IPS-18c (cell line): ENCODE data around the gene PKD1L1.

ENCODE experiments used
- H3K4me3 ChIP-seq: 2 replicates; pipeline ENCODE4 v1.7.0; 2013; ENCODE audit warnings: low read depth, mild to moderate bottlenecking, low read length, moderate library complexity; ENCODE audit not compliant: insufficient read depth
- H3K9me3 ChIP-seq: one replicate; pipeline ENCODE4 v1.6.1; 2013; ENCODE audit warnings: mild to moderate bottlenecking, low read length, moderate library complexity; ENCODE audit not compliant: control insufficient read depth, insufficient read depth

PKD1L1 gene

GRCh38 chr7:47873762-47874161, 74.5 kb downstream of the PKD1L1 start:
- no peak overlapping the region for H3K4me3 ChIP-seq
- H3K9me3 ChIP-seq = no peaks in the 10 kb centered on the region

DNA sequence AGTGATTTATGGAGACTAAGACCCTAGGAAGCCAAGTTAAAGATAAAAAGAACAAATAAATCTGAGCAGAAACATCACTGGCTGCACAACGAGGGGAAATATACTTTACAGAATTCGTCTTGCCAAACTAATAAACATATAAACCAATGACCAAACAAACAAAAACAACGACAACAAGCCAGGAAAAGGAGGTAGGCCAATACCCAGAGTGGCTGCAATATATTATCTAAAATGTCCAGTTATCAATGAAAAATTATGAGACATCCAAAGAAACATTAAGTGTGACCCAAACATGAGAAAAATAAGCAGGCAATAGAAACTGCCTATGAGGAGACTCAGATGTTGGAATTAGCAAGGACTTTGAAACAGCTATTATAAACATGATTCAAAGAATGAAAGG, 81.0 kb downstream of the PKD1L1 start:
- no peaks in the 10 kb centered on the region for H3K9me3 ChIP-seq

GRCh38 chr7:47866120-47866519, 82.1 kb downstream of the PKD1L1 start:
- Histone ChIP-seq H3K4me3 (no peak overlapping the region), H3K9me3 (no peaks in the 10 kb centered on the region)

More for the DNA sequence above, 81.0 kb downstream of the PKD1L1 start:
- no peak overlapping the region for H3K4me3 ChIP-seq

DNA sequence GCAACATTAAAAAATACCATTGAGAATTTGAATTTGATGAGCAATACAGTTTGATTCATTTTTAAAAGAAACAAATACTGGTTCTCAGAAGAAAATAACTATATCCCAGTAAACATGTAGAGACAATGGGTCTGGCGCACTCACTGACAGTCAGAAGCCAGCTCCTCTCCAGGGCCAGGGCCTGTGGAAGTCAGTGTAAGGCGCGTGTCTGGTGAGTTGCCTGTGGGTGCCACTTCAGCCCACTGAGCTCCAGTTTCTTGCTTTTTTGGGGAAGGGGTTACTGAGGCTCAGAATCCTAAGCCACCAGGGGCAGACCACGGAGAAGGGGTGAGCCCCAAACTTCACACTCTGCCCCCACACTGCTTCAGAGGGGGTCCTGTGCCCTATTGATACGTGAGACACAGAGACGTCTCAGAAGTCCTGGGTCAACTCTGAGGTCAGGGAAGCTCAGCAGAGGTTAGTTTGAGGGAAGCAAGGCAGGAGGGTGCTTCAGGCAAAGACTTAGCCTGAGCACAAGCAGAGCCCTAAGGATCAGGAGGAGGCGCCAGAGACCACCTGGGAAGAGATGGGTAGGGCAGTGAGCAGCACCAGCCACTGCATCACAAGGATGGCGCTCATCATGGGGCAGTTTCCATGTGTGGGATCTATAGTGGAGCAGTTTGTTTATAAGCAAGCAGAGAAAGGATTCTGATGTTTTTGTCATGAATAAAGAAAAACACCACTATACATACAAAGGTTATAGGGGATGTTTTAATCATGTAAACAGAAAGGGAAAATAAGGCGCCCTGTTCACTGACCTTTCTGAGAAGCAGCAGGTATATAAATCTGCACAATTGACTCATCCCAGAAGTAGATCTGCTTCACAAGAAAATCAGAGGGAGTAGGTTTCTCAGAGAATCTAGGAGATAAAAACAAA, 95.7 kb downstream of the PKD1L1 start:
- Histone ChIP-seq H3K9me3 (no peaks in the 10 kb centered on the region), H3K4me3 (no peak overlapping the region)

- Histone ChIP-seq H3K4me3 (no peak overlapping the region), H3K9me3 (no peaks in the 10 kb centered on the region)
These were observed 101.1 kb downstream of the PKD1L1 start for GRCh38 chr7:47847207-47847606.

DNA sequence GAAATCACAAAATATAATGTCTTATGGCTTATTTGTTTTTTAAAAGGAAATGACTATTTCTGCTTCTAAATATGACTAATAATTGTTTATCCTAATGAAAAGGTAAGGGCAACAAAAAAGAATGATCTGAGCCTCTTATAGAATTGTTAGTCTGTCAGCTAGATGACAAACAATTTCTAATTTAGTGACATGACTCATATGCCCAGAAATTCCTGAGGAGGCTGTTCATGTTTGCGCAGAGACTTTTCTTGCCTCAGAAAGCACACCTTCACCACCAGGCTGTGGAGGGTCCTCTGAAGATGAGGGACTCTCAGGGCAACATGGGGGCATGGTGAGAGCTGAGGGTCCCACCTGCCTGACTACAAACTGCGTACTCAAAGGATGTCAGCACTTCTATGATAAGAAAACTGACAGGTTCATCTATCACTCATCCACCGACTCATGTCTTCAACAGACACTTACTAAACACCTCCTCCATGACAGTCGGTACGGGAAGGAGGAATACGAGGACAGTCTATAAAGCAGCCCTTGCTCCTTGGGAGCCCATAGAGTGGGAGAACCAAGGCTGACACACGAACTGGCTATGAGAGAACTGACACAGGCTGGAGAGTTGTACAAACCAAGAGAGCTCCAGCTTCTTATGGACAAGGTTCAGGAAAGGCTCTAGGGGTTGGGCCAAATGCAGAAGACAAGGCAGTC, 102.0 kb downstream of the PKD1L1 start:
- H3K9me3 ChIP-seq = no peaks in the 10 kb centered on the region
- H3K4me3 ChIP-seq = no peak overlapping the region

- H3K4me3 ChIP-seq = no peak overlapping the region
- H3K9me3 ChIP-seq = no peaks in the 10 kb centered on the region
These were observed 104.0 kb downstream of the PKD1L1 start for GRCh38 chr7:47844311-47844710.

GRCh38 chr7:47843291-47843690, 105.0 kb downstream of the PKD1L1 start:
- Histone ChIP-seq H3K9me3 (no peaks in the 10 kb centered on the region), H3K4me3 (no peak overlapping the region)

- Histone ChIP-seq H3K9me3 (no peaks in the 10 kb centered on the region), H3K4me3 (no peak overlapping the region)
These were observed 108.9 kb downstream of the PKD1L1 start for GRCh38 chr7:47839381-47839780.

DNA sequence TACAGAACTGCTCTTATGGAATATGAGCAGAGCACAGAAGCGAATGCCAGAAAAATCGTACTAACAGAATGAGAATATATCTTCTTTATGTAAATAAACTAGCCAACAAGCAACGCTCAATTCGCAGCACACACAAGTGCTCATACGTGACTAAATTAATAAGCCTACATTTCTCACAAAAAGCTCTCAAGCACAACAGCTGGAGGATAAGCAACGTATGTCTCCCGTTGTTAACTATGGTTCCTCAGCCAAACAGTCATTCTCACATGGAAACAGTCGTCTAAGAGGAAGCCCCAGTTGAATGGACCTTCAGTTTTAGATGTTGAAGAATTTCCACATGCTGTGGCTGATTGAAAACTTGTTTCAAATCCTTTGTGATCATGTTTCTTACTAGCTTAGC, 110.4 kb downstream of the PKD1L1 start:
- Histone ChIP-seq H3K9me3 (no peaks in the 10 kb centered on the region), H3K4me3 (no peak overlapping the region)

DNA sequence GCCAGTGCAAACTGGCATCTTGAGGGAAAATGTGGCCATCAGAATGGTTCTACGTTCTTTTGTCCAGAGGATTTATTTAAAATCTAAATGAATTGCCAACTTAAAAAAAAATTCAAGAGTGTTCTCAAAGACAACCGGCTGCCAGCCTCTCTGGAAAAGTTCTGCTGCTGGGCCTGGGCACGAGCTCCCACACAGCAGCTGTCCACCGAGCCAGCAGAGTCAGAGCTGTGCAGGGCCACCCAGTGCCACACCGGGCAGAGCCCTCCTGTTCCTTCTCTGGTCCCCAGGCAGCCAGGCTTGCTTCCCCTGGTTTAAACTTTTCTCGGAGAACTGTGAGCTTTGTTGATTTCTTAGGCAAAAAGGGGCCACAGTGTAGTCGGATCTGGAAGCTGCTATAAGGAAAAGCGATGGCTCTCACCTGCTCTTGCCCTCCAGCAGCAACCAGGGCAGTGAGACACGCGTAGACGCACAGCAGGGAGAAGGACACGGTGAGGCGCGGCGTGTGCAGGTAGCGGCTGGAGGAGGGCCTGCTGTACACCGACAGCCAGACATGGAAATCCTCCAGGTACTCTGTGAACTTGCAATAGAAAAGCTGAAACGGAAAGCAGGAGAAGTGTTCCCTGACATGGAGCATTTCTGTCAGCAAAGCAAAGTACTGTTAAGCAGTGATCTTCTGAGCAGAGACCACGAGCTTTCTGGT, 111.6 kb downstream of the PKD1L1 start:
- H3K4me3 ChIP-seq = no peak overlapping the region
- H3K9me3 ChIP-seq = no peaks in the 10 kb centered on the region

DNA sequence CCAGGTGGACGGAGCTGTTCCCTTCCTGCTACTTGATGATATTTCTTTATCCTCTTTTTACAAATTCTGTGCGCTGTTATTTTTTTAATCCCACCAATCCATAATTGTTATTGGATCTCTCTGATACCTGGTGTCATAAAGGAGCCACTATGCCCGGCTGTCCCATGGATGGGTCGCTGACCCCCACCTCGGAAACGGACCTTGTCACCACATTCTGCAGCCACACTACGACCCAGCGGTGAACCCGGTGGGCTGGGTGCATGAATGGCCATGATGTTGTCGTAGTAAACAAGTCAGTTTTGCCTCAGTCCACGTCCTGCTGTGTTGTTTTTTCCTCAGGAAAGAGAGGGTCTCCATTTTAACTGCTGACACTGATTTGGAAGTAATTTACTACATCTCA, 112.2 kb downstream of the PKD1L1 start:
- Histone ChIP-seq H3K4me3 (no peak overlapping the region), H3K9me3 (no peaks in the 10 kb centered on the region)

DNA sequence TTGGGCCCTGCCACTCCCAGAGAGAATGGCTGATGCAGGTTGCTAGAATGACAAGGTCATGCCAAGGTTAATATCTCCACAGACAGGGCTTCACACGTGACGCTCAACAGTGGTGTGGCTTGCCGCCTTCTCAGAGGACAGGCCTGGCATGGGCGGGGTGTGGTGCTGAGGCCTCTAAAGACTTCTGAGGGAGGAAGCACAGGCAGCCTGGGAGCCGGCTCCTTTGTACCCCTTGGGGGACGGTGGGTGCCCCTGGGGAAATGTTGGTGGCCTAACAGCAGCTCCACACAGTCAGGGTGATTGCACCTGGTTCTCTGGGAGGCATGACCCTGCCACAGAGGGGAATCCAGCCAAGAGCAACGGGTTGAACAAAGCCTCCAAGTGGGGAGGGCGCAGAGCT, 115.1 kb downstream of the PKD1L1 start:
- H3K4me3 ChIP-seq = no peak overlapping the region

GRCh38 chr7:47832105-47832715, 116.1 kb downstream of the PKD1L1 start:
- Histone ChIP-seq H3K4me3 (no peak overlapping the region), H3K9me3 (no peaks in the 10 kb centered on the region)

More for the DNA sequence above, 115.1 kb downstream of the PKD1L1 start:
- H3K9me3 ChIP-seq = no peaks in the 10 kb centered on the region

GRCh38 chr7:47830015-47830414, 118.3 kb downstream of the PKD1L1 start:
- Histone ChIP-seq H3K9me3 (no peaks in the 10 kb centered on the region), H3K4me3 (no peak overlapping the region)

GRCh38 chr7:47827871-47828270, 120.4 kb downstream of the PKD1L1 start:
- Histone ChIP-seq H3K9me3 (no peaks in the 10 kb centered on the region), H3K4me3 (no peak overlapping the region)

GRCh38 chr7:47827351-47827756, 120.9 kb downstream of the PKD1L1 start:
- no peak overlapping the region for H3K4me3 ChIP-seq
- no peaks in the 10 kb centered on the region for H3K9me3 ChIP-seq
